K562 (cell line): ENCODE measurements around the gene MARVELD1. TPM values are rescaled to one million over a fixed set of nuclear protein-coding genes. Genes with fewer than 3 reads are reported as not detected.

ENCODE experiments used
- ATAC-seq: fragments of 200-7000 bp; cut with Tn5 transposase; 3 replicates; pipeline ENCODE4 v1.9.1; 2020; ENCODE audit warnings: moderate library complexity
- BruUV-seq: library from RNA; stranded (reverse); fragments of 400-500 nt; replicated peaks from 2 replicates; lab custom pipeline; 2021; lab: Mats Ljungman, UMichigan
- CTCF ChIA-PET: fragments of 300-600 bp; formaldehyde crosslinking; extraction: SDS; loops from one replicate; lab custom pipeline; 2021; ENCODE audit warnings: low intra/inter-chr PET ratio; lab: Yijun Ruan, JAX
- POLR2A ChIA-PET: fragments of 300-600, 350-650 bp; sonication (Branson Sonifier 250); formaldehyde crosslinking; extraction: SDS; loops from one replicate; lab custom pipeline; 2021; ENCODE audit warnings: antibody characterized with exemption, inconsistent platforms; lab: Yijun Ruan, JAX
- DNase-seq, 4 experiments: peaks; one replicate each; pipeline versions ENCODE4 v3.0.0 to v3.0.0-alpha.2; 2011 to 2018; ENCODE audit warnings: low spot score in 3 of 4, mixed read lengths in 3 of 4; ENCODE audit errors: extremely low read depth in 1 of 4
- FAIRE-seq: peaks from 2 replicates; lab custom pipeline; 2011; peaks lifted over from hg19 to GRCh38; lab: Jason Lieb, UNC
- H2AFZ ChIP-seq: 2 replicates; pipeline ENCODE4 v1.6.0; 2011; ENCODE audit warnings: low read depth, low read length, control low read depth, inconsistent platforms
- H3K27ac ChIP-seq: fragments of 200-600 bp; 3 replicates; pipeline ENCODE4 v1.8.0; 2011; ENCODE audit warnings: low read depth, mild to moderate bottlenecking, control low read depth, inconsistent platforms, low read length, moderate library complexity, mixed read lengths; ENCODE audit errors: extremely low read depth
- H3K27me3 ChIP-seq, 2 experiments: fragments of 300-600 bp in 1 of 2; 2 replicates in 1 of 2; 3 replicates in 1 of 2; pipeline versions ENCODE4 v1.6.0 to v1.8.0; 2011; ENCODE audit warnings: inconsistent platforms in 2 of 2, low read length in 2 of 2, mild to moderate bottlenecking in 1 of 2, mixed read lengths in 1 of 2, moderate library complexity in 1 of 2; ENCODE audit not compliant: control insufficient read depth in 2 of 2, insufficient read depth in 2 of 2
- H3K36me3 ChIP-seq: fragments of 300-600 bp; 3 replicates; pipeline ENCODE4 v1.8.0; 2011; ENCODE audit warnings: mild to moderate bottlenecking, low read length, inconsistent platforms; ENCODE audit not compliant: control insufficient read depth, insufficient read depth
- H3K4me1 ChIP-seq, 2 experiments: fragments of 200-600 bp in 1 of 2; replicated peaks in 1 of 2; 2 replicates in 1 of 2; 3 replicates in 1 of 2; pipeline versions ENCODE4 v1.5.1 to v1.8.0; 2011; ENCODE audit warnings: inconsistent platforms in 2 of 2, low read length in 2 of 2, mild to moderate bottlenecking in 1 of 2, mixed read lengths in 1 of 2, moderate library complexity in 1 of 2; ENCODE audit not compliant: control insufficient read depth in 2 of 2, insufficient read depth in 2 of 2
- H3K4me2 ChIP-seq: 2 replicates; pipeline ENCODE4 v1.6.1; 2011; ENCODE audit warnings: low read length, control low read depth, inconsistent platforms, mixed read lengths; ENCODE audit not compliant: insufficient read depth
- H3K4me3 ChIP-seq: fragments of 200-600 bp; sonication (generic), shearing (Covaris generic); 2 replicates; pipeline ENCODE4 v1.5.1; 2016; ENCODE audit warnings: control low read depth, inconsistent platforms
- H3K79me2 ChIP-seq: fragments of 200-600 bp; 3 replicates; pipeline ENCODE4 v1.8.0; 2011; ENCODE audit warnings: low read length, inconsistent platforms; ENCODE audit not compliant: control insufficient read depth, insufficient read depth
- H3K9ac ChIP-seq, 2 experiments: 2 replicates each; pipeline versions ENCODE4 v1.6.0 to v1.6.1; 2011; ENCODE audit warnings: low read depth in 2 of 2, low read length in 2 of 2, control low read depth in 1 of 2, inconsistent platforms in 1 of 2, mild to moderate bottlenecking in 1 of 2, mixed read lengths in 1 of 2; ENCODE audit not compliant: insufficient read depth in 1 of 2
- H3K9me1 ChIP-seq: one replicate; pipeline ENCODE4 v1.6.0; 2011; ENCODE audit warnings: inconsistent platforms, mild to moderate bottlenecking, low read length, moderate library complexity; ENCODE audit not compliant: control insufficient read depth, insufficient read depth
- H3K9me3 ChIP-seq: replicated peaks from 2 replicates; pipeline ENCODE4 v1.5.1; 2011; ENCODE audit warnings: low read depth, low read length, inconsistent platforms; ENCODE audit not compliant: control insufficient read depth, insufficient read depth
- H4K20me1 ChIP-seq: replicated peaks from 2 replicates; pipeline ENCODE4 v1.6.1; 2011; ENCODE audit warnings: low read length, inconsistent platforms, mixed read lengths; ENCODE audit not compliant: control insufficient read depth, insufficient read depth
- CREB5 ChIP-seq: fragments of 250-450 bp; sonication (Bioruptor Pico); IDR thresholded peaks from 2 replicates; pipeline ENCODE4 v1.5.0; 2020; ENCODE audit warnings: mild to moderate bottlenecking
- HDAC3 ChIP-seq: fragments of 450-650 bp; IDR thresholded peaks from 2 replicates; pipeline ENCODE4 v1.6.1; 2018; ENCODE audit warnings: borderline replicate concordance, mild to moderate bottlenecking, moderate library complexity; ENCODE audit not compliant: partially characterized antibody
- RBM14 ChIP-seq: fragments of 200-400 bp; formaldehyde crosslinking; IDR thresholded peaks from 2 replicates; pipeline ENCODE4 v1.6.1; 2018; ENCODE audit warnings: low read depth, mild to moderate bottlenecking, low read length, moderate library complexity, borderline replicate concordance; ENCODE audit not compliant: insufficient read depth
- SLC30A9 ChIP-seq: fragments of 250-450 bp; sonication (Bioruptor Pico); IDR thresholded peaks from 2 replicates; pipeline ENCODE4 v1.8.0; 2022; ENCODE audit warnings: mild to moderate bottlenecking, moderate library complexity
- TARDBP ChIP-seq: fragments of 450-650 bp; IDR thresholded peaks from 2 replicates; pipeline ENCODE4 v1.6.1; 2016
- TCF7 ChIP-seq: sonication (generic); IDR thresholded peaks from 2 replicates; pipeline ENCODE4 v1.6.1; 2016; ENCODE audit warnings: antibody characterized with exemption, borderline replicate concordance
- ZNF217 ChIP-seq: sonication (generic); formaldehyde crosslinking; IDR thresholded peaks from 2 replicates; pipeline ENCODE4 v1.8.0; 2022; ENCODE audit warnings: mild to moderate bottlenecking, missing genetic modification reagents
- ZNF57 ChIP-seq: fragments of 450-650 bp; formaldehyde crosslinking; IDR thresholded peaks from 2 replicates; pipeline ENCODE4 v1.4.0; 2020; ENCODE audit warnings: mild to moderate bottlenecking, moderate library complexity
- ZNF699 ChIP-seq: fragments of 250-450 bp; sonication (Bioruptor Pico); IDR thresholded peaks from 2 replicates; pipeline ENCODE4 v1.8.0; 2021; ENCODE audit warnings: mild to moderate bottlenecking, moderate library complexity; ENCODE audit not compliant: insufficient replicate concordance
- WGBS: fragments of 100-300 bp; shearing (Covaris generic); methylation state at CpG from one replicate; pipeline ENCODE4 v1.1.6; 2016; ENCODE audit warnings: low coverage, mixed read lengths; ENCODE audit not compliant: insufficient coverage; ENCODE audit errors: missing lambda C conversion rate; 5-methylcytosine and 5-hydroxymethylcytosine counted together
- in situ Hi-C: fragments of 300-500 bp; cut with MboI; formaldehyde crosslinking; loops from 4 replicates; pipeline ENCODE4 v1.15.0; 2018; ENCODE audit warnings: inconsistent platforms, mixed read lengths
- intact Hi-C: fragments of 100-400 bp; cut with micrococcal nuclease; formaldehyde crosslinking; loops from 2 replicates; pipeline ENCODE4 v1.14.2; 2022
- polyA plus RNA-seq, 8 experiments: library from polyadenylated mRNA; depleted of rRNA in 4 of 8; stranded (reverse) in 5 of 8; unstranded in 3 of 8; fragments of >200 nt; fragmentation: Nextera tagmentation in 2 of 8; fragmentation: Illumina TruSeq in 1 of 8; extraction: Ambion mirVana in 2 of 8; extraction: Trizol in 1 of 8; gene quantifications; 2 replicates each; pipeline versions ENCODE4 v1.2.1 to v1.2.3, GENCODE V29; 2011 to 2014; ENCODE audit warnings: inconsistent platforms in 1 of 8, missing spikeins in 1 of 8
- total RNA-seq, 7 experiments: library from RNA; depleted of rRNA in 6 of 7; stranded (reverse); fragments of >200 nt in 6 of 7; fragmentation: Illumina TruSeq in 2 of 7; extraction: Trizol in 2 of 7; gene quantifications; 2 replicates each; pipeline versions ENCODE4 v1.2.1 to v1.2.3, GENCODE V29; 2011 to 2021; ENCODE audit warnings: low replicate concordance in 1 of 7

MARVELD1 gene
- total and polyA plus RNA-seq, 9 of the 15 experiments (the other 6 are each of a cell fraction or from before 2014, with no cell fraction given), result 2.7 to 12.5 (median 5.3) TPM

- ATAC-seq (no peak), FAIRE-seq (no peak), DNase-seq (no peak)
- no peak overlapping the region for H2AFZ ChIP-seq
- no peak overlapping the region for H3K4me2 ChIP-seq
- H3K9ac ChIP-seq, result no peak overlapping the region
- H4K20me1 ChIP-seq, result no peaks in the 10 kb centered on the region; the same call in 1 of the 2 replicates
- H3K9me1 ChIP-seq, result no peaks in the 10 kb centered on the region
- intact Hi-C loops (no loop called here), in situ Hi-C loops (no loop called here)
- WGBS, result 33% methylated on average over 1 of the region's 1 CpG
- H3K27ac ChIP-seq, result no peak overlapping the region
- no peaks in the 10 kb centered on the region for H3K79me2 ChIP-seq
- TF ChIP-seq TCF7 (no peak), RBM14 (no peak), HDAC3 (no peak), ZNF57 (no peak), SLC30A9 (CRISPR knock-in tag) (no peak), TARDBP (no peak), ZNF699 (CRISPR knock-in tag) (no peak), ZNF217 (no peak), CREB5 (CRISPR knock-in tag) (no peak)
- CTCF ChIA-PET, result no interaction called here
- H3K4me3 ChIP-seq, result no peak overlapping the region
- no peaks in the 10 kb centered on the region for H3K36me3 ChIP-seq
- peaks cover 0 to 3% of the 10 kb centered on the region in 2 experiments; a peak in 4 of 5 replicates for H3K4me1 ChIP-seq
- no TSS peak for BruUV-seq
- POLR2A ChIA-PET, result interaction anchor here (0.7 to 1.4 kb wide), 3 partner anchors 11 to 1781 kb away, joined by 3 read pairs; partner anchors contain the start of gene AVPI1
- no peaks in the 10 kb centered on the region for H3K9me3 ChIP-seq
- H3K27me3 ChIP-seq, result no peaks in the 10 kb centered on the region
Observed at GRCh38 chr10:97704341-97704740, 9.2 kb upstream of the MARVELD1 start.
